Neutrophil (primary cell): ENCODE data around the gene MAGED1.

Experiments used
- H3K27ac ChIP-seq: fragments of 200-600 bp; sonication (generic); 2 replicates; pipeline ENCODE4 v1.5.1; 2016; ENCODE audit warnings: mild to moderate bottlenecking, moderate library complexity
- H3K27me3 ChIP-seq: fragments of 200-600 bp; sonication (generic); 2 replicates; pipeline ENCODE4 v1.6.0; 2016; ENCODE audit warnings: mild to moderate bottlenecking
- H3K36me3 ChIP-seq: fragments of 200-600 bp; sonication (generic); 2 replicates; pipeline ENCODE4 v1.5.1; 2017
- H3K4me1 ChIP-seq, 2 experiments: fragments of 200-600 bp in 1 of 2; sonication (generic) in 1 of 2; 1 replicate in 1 of 2; 2 replicates in 1 of 2; pipeline versions ENCODE4 v1.5.1 to v1.6.1; 2013 to 2016; ENCODE audit warnings: low read depth in 1 of 2, low read length in 1 of 2, mild to moderate bottlenecking in 1 of 2, moderate library complexity in 1 of 2; ENCODE audit not compliant: control insufficient read depth in 1 of 2, insufficient read depth in 1 of 2
- H3K4me3 ChIP-seq, 2 experiments: fragments of 200-600 bp in 1 of 2; sonication (generic) in 1 of 2; 1 replicate in 1 of 2; 2 replicates in 1 of 2; pipeline ENCODE4 v1.5.1; 2013 to 2016; ENCODE audit warnings: low read depth in 1 of 2, low read length in 1 of 2, mild to moderate bottlenecking in 1 of 2, moderate library complexity in 1 of 2
- H3K9me3 ChIP-seq: fragments of 200-600 bp; sonication (generic); 2 replicates; pipeline ENCODE4 v1.5.1; 2016
- CTCF ChIP-seq: fragments of 200-600 bp; sonication (generic); IDR thresholded peaks from 2 replicates; pipeline ENCODE4 v1.5.1; 2016; ENCODE audit warnings: antibody characterized with exemption

The MAGED1 gene

GRCh38 chrX:51931566-51932150, 38.2 kb downstream of the MAGED1 start:
- no peaks in the 10 kb centered on the region for H3K36me3 ChIP-seq
- no peak overlapping the region for H3K27ac ChIP-seq
- H3K9me3 ChIP-seq, result no peaks in the 10 kb centered on the region
- no peak for TF ChIP-seq CTCF
- H3K4me1 ChIP-seq, result no peaks in the 10 kb centered on the region
- no peaks in the 10 kb centered on the region for H3K27me3 ChIP-seq
- no peak overlapping the region for H3K4me3 ChIP-seq
